Activated CD4-positive, CD25-positive, alpha-beta regulatory T cell treated with anti-CD3 and anti-CD28 coated beads, Interleukin-2, amount 50 U/mL, for 24 hours (primary cell): Measurements from ENCODE around the gene IRF8.
"Not testable (repeated sequence)": the region's sequence is repeated elsewhere in the genome, so short reads cannot be mapped to it uniquely, and the experiment has no call there.

Experiments
- ATAC-seq, 2 donors: fragments of 150-1000 bp; cut with Tn5 transposase; one replicate each; pipeline ENCODE4 v1.10.0; 2021; ENCODE audit warnings: mild to moderate bottlenecking in 1 of 2, moderate library complexity in 1 of 2

Gene IRF8

GRCh38 chr16:85898521-85899442, at the start of gene IRF8:
TSS of gene IRF8 (plus strand) at chr16:85899162. CDS start at chr16:85903016, 3,854 bp downstream.
- peak; percentile 66 to 69 for ATAC-seq

GRCh38 chr16:85849388-85849787, 49.6 kb upstream of the IRF8 start:
- no peak for ATAC-seq

GRCh38 chr16:85850344-85850880, 48.5 kb upstream of the IRF8 start:
- ATAC-seq, result no peak

- ATAC-seq, result no peak
These were observed 47.8 kb upstream of the IRF8 start for GRCh38 chr16:85851034-85851785.

- no peak for ATAC-seq
These were observed 45.1 kb upstream of the IRF8 start for GRCh38 chr16:85853547-85854545.

GRCh38 chr16:85854935-85855334, 44.0 kb upstream of the IRF8 start:
- ATAC-seq, result no peak

GRCh38 chr16:85856079-85856478, 42.9 kb upstream of the IRF8 start:
- ATAC-seq, result no peak

GRCh38 chr16:85856585-85856984, 42.4 kb upstream of the IRF8 start:
- no peak for ATAC-seq

GRCh38 chr16:85857406-85857805, 41.6 kb upstream of the IRF8 start:
- ATAC-seq, result no peak

GRCh38 chr16:85858571-85858970, 40.4 kb upstream of the IRF8 start:
- not testable (repeated sequence) for ATAC-seq

GRCh38 chr16:85858984-85859817, 39.8 kb upstream of the IRF8 start:
- no peak for ATAC-seq

GRCh38 chr16:85859818-85860125, 39.2 kb upstream of the IRF8 start:
- no peak for ATAC-seq

- ATAC-seq, result peak; percentile 17 to 51
These were observed 38.4 kb upstream of the IRF8 start for GRCh38 chr16:85860413-85861094.

- ATAC-seq, result no peak
These were observed 37.7 kb upstream of the IRF8 start for GRCh38 chr16:85861095-85861825.

GRCh38 chr16:85862476-85863383, 36.2 kb upstream of the IRF8 start:
- ATAC-seq, result no peak

GRCh38 chr16:85863384-85863774, 35.6 kb upstream of the IRF8 start:
- ATAC-seq, result no peak

GRCh38 chr16:85864965-85865364, 34.0 kb upstream of the IRF8 start:
- ATAC-seq, result no peak

- ATAC-seq, result no peak
These were observed 31.8 kb upstream of the IRF8 start for GRCh38 chr16:85867189-85867588.

GRCh38 chr16:85868495-85868894, 30.5 kb upstream of the IRF8 start:
- no peak for ATAC-seq
